Body of pancreas (tissue), 4 donors: ENCODE measurements around the gene SH3PXD2B.

Experiments
- CTCF ChIP-seq, 7 experiments: fragments of 450-650 bp in 4 of 7; fragments of 200-600 bp in 3 of 7; sonication (generic) in 3 of 7; IDR thresholded peaks; one replicate each; pipeline ENCODE4 v1.5.1; 2016 to 2019; ENCODE audit warnings: antibody characterized with exemption in 7 of 7
- POLR2A ChIP-seq, 3 donors: fragments of 450-650 bp; IDR thresholded peaks; one replicate each; pipeline ENCODE4 v1.6.1; 2016; ENCODE audit warnings: antibody characterized with exemption in 3 of 3, mild to moderate bottlenecking in 2 of 3

- TF ChIP-seq CTCF (IDR thresholded peaks at IDR 0.05) (no peak), POLR2A (IDR thresholded peaks at IDR 0.05) (no peak)
These were observed 43.4 kb upstream of the SH3PXD2B start for GRCh38 chr5:172497591-172498255.
